Transverse colon (tissue), 4 donors: Measurements from ENCODE around the gene SWSAP1. TPM values are rescaled to one million over a fixed set of nuclear protein-coding genes. Genes with fewer than 3 reads are reported as not detected.

Experiments used
- DNase-seq: peaks from one replicate; pipeline ENCODE4 v3.0.0-alpha.2; 2019
- H3K27ac ChIP-seq, 4 donors: fragments of 200-600 bp; sonication (generic); 2 replicates each; pipeline ENCODE4 v1.5.1; 2016 to 2018; ENCODE audit warnings: inconsistent platforms in 4 of 4
- H3K27me3 ChIP-seq: fragments of 200-600 bp; sonication (generic); 2 replicates; pipeline ENCODE4 v1.5.1; 2017; ENCODE audit warnings: inconsistent platforms
- H3K36me3 ChIP-seq, 4 donors: fragments of 200-600 bp; sonication (generic); 2 replicates each; pipeline ENCODE4 v1.5.1; 2017 to 2019; ENCODE audit warnings: inconsistent platforms in 4 of 4
- H3K4me1 ChIP-seq, 4 donors: fragments of 200-600 bp; sonication (generic); 2 replicates each; pipeline ENCODE4 v1.5.1; 2017 to 2020; ENCODE audit warnings: inconsistent platforms in 4 of 4
- H3K4me3 ChIP-seq, 4 donors: fragments of 200-600 bp; sonication (generic); 1 replicate in 1 of 4; 2 replicates in 3 of 4; pipeline versions ENCODE4 v1.5.1 to v1.6.1; 2017 to 2019; ENCODE audit warnings: inconsistent platforms in 4 of 4
- H3K9me3 ChIP-seq, 2 donors: fragments of 200-600 bp; sonication (generic); 2 replicates each; pipeline ENCODE4 v1.5.1; 2017 to 2019; ENCODE audit warnings: inconsistent platforms in 2 of 2
- CTCF ChIP-seq, 5 experiments: fragments of 200-600 bp in 3 of 5; fragments of 450-650 bp in 2 of 5; sonication (generic) in 3 of 5; IDR thresholded peaks; 1 replicate in 2 of 5; 2 replicates in 3 of 5; pipeline ENCODE4 v1.5.1; 2016 to 2017; ENCODE audit warnings: antibody characterized with exemption in 5 of 5, inconsistent platforms in 3 of 5, mild to moderate bottlenecking in 2 of 5, moderate library complexity in 1 of 5
- EP300 ChIP-seq: sonication (generic); formaldehyde crosslinking; IDR thresholded peaks from one replicate; pipeline ENCODE4 v1.6.1; 2017; ENCODE audit warnings: antibody characterized with exemption, low read depth
- POLR2A ChIP-seq: fragments of 450-650 bp; IDR thresholded peaks from one replicate; pipeline ENCODE4 v1.6.1; 2016; ENCODE audit warnings: antibody characterized with exemption, mild to moderate bottlenecking, moderate library complexity
- POLR2AphosphoS5 ChIP-seq, 3 donors: sonication (generic); formaldehyde crosslinking; IDR thresholded peaks; one replicate each; pipeline ENCODE4 v1.6.1; 2016; ENCODE audit warnings: antibody characterized with exemption in 3 of 3
- WGBS, 2 donors: methylation state at CpG; one replicate each; pipeline ENCODE4 v1.1.5; 2018; ENCODE audit warnings: low coverage in 1 of 2; 5-methylcytosine and 5-hydroxymethylcytosine counted together
- in situ Hi-C, 4 donors: fragments of 200-750 bp; cut with MboI; loops; one replicate each; pipeline versions ENCODE4 v1.15.0 to v1.15.1; 2017; ENCODE audit warnings: low sequenced_read_pairs in 3 of 4, low pct_ligation_motif_present in 1 of 4, low pct_unique_long_range_greater_than_20kb in 1 of 4
- intact Hi-C: fragments of 100-400 bp; cut with DNase I; formaldehyde crosslinking; loops from one replicate; pipeline ENCODE4 v1.15.1; 2023; ENCODE audit warnings: low total_unique reads
- total RNA-seq, 4 donors: library from RNA; depleted of rRNA; stranded (reverse); fragments of >200 nt; gene quantifications; one replicate each; pipeline ENCODE4 v1.1.0, GENCODE V29; 2016

SWSAP1 gene
- total RNA-seq, 4 donors from 2014 or later: 2.1 to 11.1 (median 2.6) TPM

- Histone ChIP-seq H3K4me3 (no peak overlapping the region), H3K9me3 (no peaks in the 10 kb centered on the region), H3K27me3 (no peaks in the 10 kb centered on the region), H3K27ac (no peak overlapping the region), H3K36me3 (peaks cover 0 to 5% (median 0%) of the 10 kb centered on the region in 4 donors), H3K4me1 (peaks cover 0 to 9% (median 2%) of the 10 kb centered on the region in 4 donors)
- intact Hi-C loops: no loop called here
- 87% methylated on average over 10 of the region's 10 CpGs; no CpG with 5 or more reads in 1 of the 2 donors for WGBS, 2 donors
- TF ChIP-seq EP300: no peak
- no peak for DNase-seq
- in situ Hi-C loops: no loop called here
Measured at GRCh38 chr19:11363881-11364280, 10.6 kb upstream of the SWSAP1 start.

DNA sequence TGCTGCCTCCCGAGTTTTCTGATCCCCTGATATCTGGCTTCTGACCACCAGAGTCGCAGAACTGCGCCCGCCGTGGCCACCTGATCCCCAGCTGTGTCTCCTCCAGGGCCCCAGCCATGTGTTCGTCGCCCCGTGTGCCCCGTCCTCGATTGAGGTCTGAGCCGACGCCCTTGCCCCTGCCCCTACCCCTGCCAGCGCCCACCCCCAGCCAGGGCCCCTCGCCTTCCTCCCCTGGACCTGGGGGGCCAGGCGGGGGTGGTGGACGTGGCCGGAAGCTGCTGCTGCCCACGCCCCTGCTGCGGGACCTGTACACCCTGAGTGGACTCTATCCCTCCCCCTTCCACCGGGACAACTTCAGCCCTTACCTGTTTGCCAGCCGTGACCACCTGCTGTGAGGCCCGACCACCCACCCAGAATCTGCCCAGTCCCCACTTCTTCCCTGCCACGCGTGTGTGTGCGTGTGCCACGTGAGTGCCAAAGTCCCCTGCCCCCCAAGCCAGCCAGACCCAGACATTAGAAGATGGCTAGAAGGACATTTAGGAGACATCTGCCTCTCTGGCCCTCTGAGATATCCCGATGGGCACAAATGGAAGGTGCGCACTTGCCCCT, 10.1 kb upstream of the SWSAP1 start:
- WGBS, 2 donors: 96% methylated on average over 26 of the region's 28 CpGs; no CpG with 5 or more reads in 1 of the 2 donors
- no peak for DNase-seq
- Histone ChIP-seq H3K9me3 (no peaks in the 10 kb centered on the region), H3K27ac (no peak overlapping the region), H3K27me3 (no peaks in the 10 kb centered on the region), H3K4me3 (no peak overlapping the region), H3K36me3 (peaks cover 0 to 5% (median 0%) of the 10 kb centered on the region in 4 donors), H3K4me1 (peaks cover 0 to 9% (median 2%) of the 10 kb centered on the region in 4 donors)
- in situ Hi-C loops: no loop called here
- intact Hi-C loops: no loop called here
- TF ChIP-seq POLR2A: no peak
- TF ChIP-seq CTCF (IDR thresholded peaks at IDR 0.05): no peak
- TF ChIP-seq EP300: no peak
- TF ChIP-seq POLR2AphosphoS5 (IDR thresholded peaks at IDR 0.05): no peak

DNA sequence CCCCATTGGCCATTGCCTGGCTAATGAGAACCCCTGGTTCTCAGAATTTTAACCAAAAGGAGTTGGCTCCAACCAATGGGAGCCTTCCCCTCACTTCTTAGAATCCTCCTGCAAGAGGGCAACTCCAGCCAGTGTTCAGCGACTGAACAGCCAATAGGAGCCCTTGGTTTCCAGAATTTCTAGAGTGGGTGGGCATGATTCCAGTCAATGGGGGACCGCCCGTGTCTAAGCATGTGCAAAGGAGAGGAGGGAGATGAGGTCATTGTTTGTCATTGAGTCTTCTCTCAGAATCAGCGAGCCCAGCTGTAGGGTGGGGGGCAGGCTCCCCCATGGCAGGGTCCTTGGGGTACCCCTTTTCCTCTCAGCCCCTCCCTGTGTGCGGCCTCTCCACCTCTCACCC, 9.5 kb upstream of the SWSAP1 start:
- Histone ChIP-seq H3K27me3 (no peaks in the 10 kb centered on the region), H3K4me3 (no peak overlapping the region), H3K27ac (no peak overlapping the region), H3K9me3 (no peaks in the 10 kb centered on the region), H3K4me1 (peaks cover 0 to 9% (median 2%) of the 10 kb centered on the region in 4 donors), H3K36me3 (peaks cover 0 to 5% (median 0%) of the 10 kb centered on the region in 4 donors)
- intact Hi-C loops (no loop called here), in situ Hi-C loops (no loop called here)
- WGBS, 2 donors: 79 to 100% methylated on average over 1 to 5 of the region's 5 CpGs
- TF ChIP-seq EP300: no peak
- no peak for TF ChIP-seq POLR2AphosphoS5 (IDR thresholded peaks at IDR 0.05)
- no peak for TF ChIP-seq CTCF (IDR thresholded peaks at IDR 0.05)
- TF ChIP-seq POLR2A: no peak
- DNase-seq: no peak

DNA sequence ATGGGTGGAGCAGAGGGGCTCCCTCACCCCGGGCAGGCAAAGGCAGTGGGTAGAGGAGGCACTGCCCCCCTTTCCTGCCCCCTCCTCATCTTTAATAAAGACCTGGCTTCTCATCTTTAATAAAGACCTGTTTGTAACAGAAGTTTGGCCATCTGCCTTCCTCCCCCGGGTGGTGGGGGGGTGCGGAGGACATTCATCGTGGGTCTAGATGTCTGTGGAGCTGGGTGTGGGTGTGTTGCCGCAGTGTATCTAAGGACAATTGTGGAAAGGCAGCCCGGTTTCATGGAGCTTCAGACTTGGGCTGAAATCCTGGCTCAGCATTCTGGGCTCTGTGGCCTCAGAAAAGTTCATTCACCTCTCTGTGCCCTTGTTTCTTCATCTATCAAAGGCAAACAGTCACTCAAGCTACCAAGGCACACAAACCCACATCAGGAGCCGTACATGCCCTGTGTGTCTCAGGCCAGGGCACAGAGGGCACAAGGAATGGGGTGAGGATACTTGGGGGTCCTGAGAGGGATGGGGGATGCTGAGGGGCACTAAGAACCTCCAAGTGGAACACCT, 8.8 kb upstream of the SWSAP1 start:
- in situ Hi-C loops: no loop called here
- peaks cover 0 to 5% (median 0%) of the 10 kb centered on the region in 4 donors for H3K36me3 ChIP-seq
- WGBS, 2 donors: 82% methylated on average over 7 of the region's 7 CpGs; no CpG with 5 or more reads in 1 of the 2 donors
- peaks cover 0 to 9% (median 2%) of the 10 kb centered on the region in 4 donors for H3K4me1 ChIP-seq
- H3K27ac ChIP-seq: no peak overlapping the region
- DNase-seq: no peak
- TF ChIP-seq POLR2A (no peak), POLR2AphosphoS5 (IDR thresholded peaks at IDR 0.05) (no peak), EP300 (no peak), CTCF (IDR thresholded peaks at IDR 0.05) (no peak)
- H3K9me3 ChIP-seq: no peaks in the 10 kb centered on the region
- no peak overlapping the region for H3K4me3 ChIP-seq
- no peaks in the 10 kb centered on the region for H3K27me3 ChIP-seq
- intact Hi-C loops: no loop called here
